GM10266 (cell line): ENCODE measurements around the gene TMEM11.

Experiments used
- DNase-seq: peaks from one replicate; pipeline ENCODE4 v3.0.0; 2012; ENCODE audit errors: extremely low spot score
- CTCF ChIP-seq: IDR thresholded peaks from 2 replicates; pipeline ENCODE4 v1.5.1; 2012; ENCODE audit warnings: mild to moderate bottlenecking, low read depth; ENCODE audit not compliant: control insufficient read depth, insufficient read depth; ENCODE audit errors: missing control alignments

Gene TMEM11

GRCh38 chr17:21215935-21216334, 2.0 kb upstream of the TMEM11 start:
- no peak for TF ChIP-seq CTCF
- no peak for DNase-seq

- DNase-seq = no peak
- TF ChIP-seq CTCF = no peak
Observed at GRCh38 chr17:21214777-21215541, 998 bp upstream of the TMEM11 start.

- no peak for TF ChIP-seq CTCF
- DNase-seq = peak; percentile 53
Observed at GRCh38 chr17:21213638-21214014, 335 bp downstream of the TMEM11 start.

- TF ChIP-seq CTCF = no peak
- no peak for DNase-seq
Observed at GRCh38 chr17:21212826-21213637, 929 bp downstream of the TMEM11 start.

GRCh38 chr17:21211825-21212479, 2.0 kb downstream of the TMEM11 start:
- no peak for TF ChIP-seq CTCF
- DNase-seq = no peak

GRCh38 chr17:21210411-21211076, 3.4 kb downstream of the TMEM11 start:
- no peak for DNase-seq
- no peak for TF ChIP-seq CTCF
